CD4-positive, alpha-beta T cell treated with Interleukin-17A for 1 hour (primary cell): ENCODE results near the gene PHTF2.
"Not testable (repeated sequence)": the region's sequence is repeated elsewhere in the genome, so short reads cannot be mapped to it uniquely, and the experiment has no call there.

ENCODE experiments used
- DNase-seq: peaks from one replicate; pipeline ENCODE4 v3.0.0-alpha.2; 2020

PHTF2 gene

GRCh38 chr7:77831953-77832352 is 33.4 kb downstream of the PHTF2 start:
- DNase-seq = no peak

GRCh38 chr7:77833136-77833535 is 34.6 kb downstream of the PHTF2 start:
- DNase-seq = no peak

GRCh38 chr7:77836425-77836824 is 37.9 kb downstream of the PHTF2 start:
- not testable (repeated sequence) for DNase-seq

GRCh38 chr7:77837275-77837674 is 38.7 kb downstream of the PHTF2 start:
- DNase-seq = no peak

GRCh38 chr7:77837966-77838365 is 39.4 kb downstream of the PHTF2 start:
- DNase-seq = no peak

- no peak for DNase-seq
These were observed 40.4 kb downstream of the PHTF2 start for GRCh38 chr7:77838929-77839491.

GRCh38 chr7:77839919-77840318 is 41.3 kb downstream of the PHTF2 start:
- DNase-seq = no peak

GRCh38 chr7:77843194-77843593 is 44.6 kb downstream of the PHTF2 start:
- no peak for DNase-seq

- DNase-seq = no peak
These were observed 47.9 kb downstream of the PHTF2 start for GRCh38 chr7:77846317-77847092.

- DNase-seq = no peak
These were observed 57.0 kb downstream of the PHTF2 start for GRCh38 chr7:77855371-77856083.

- no peak for DNase-seq
These were observed 59.7 kb downstream of the PHTF2 start for GRCh38 chr7:77858278-77858677.

GRCh38 chr7:77859343-77859742 is 60.8 kb downstream of the PHTF2 start:
- DNase-seq = no peak

GRCh38 chr7:77862691-77863090 is 64.1 kb downstream of the PHTF2 start:
- no peak for DNase-seq

GRCh38 chr7:77863860-77864259 is 65.3 kb downstream of the PHTF2 start:
- DNase-seq = no peak

- DNase-seq = no peak
These were observed 67.8 kb downstream of the PHTF2 start for GRCh38 chr7:77866370-77866769.

- DNase-seq = no peak
These were observed 68.4 kb downstream of the PHTF2 start for GRCh38 chr7:77866786-77867536.

- no peak for DNase-seq
These were observed 68.9 kb downstream of the PHTF2 start for GRCh38 chr7:77867537-77867865.

- DNase-seq = not testable (repeated sequence)
These were observed 73.7 kb downstream of the PHTF2 start for GRCh38 chr7:77872256-77872655.

- not testable (repeated sequence) for DNase-seq
These were observed 75.1 kb downstream of the PHTF2 start for GRCh38 chr7:77873416-77874327.

- no peak for DNase-seq
These were observed 79.2 kb downstream of the PHTF2 start for GRCh38 chr7:77877791-77878190.

- no peak for DNase-seq
These were observed 79.9 kb downstream of the PHTF2 start for GRCh38 chr7:77878500-77878899.

GRCh38 chr7:77879272-77879671 is 80.7 kb downstream of the PHTF2 start:
- no peak for DNase-seq
